Immature natural killer cell (primary cell): ENCODE measurements around the gene EME1. TPM values are rescaled to one million over a fixed set of nuclear protein-coding genes. Genes with fewer than 3 reads are reported as not detected.

Experiments used
- DNase-seq, 3 donors: peaks; one replicate each; pipeline ENCODE4 v3.0.0; 2022; ENCODE audit warnings: mixed read lengths in 1 of 3
- H3K27ac Mint-ChIP-seq, 6 donors: one replicate each; pipeline ENCODE4 v1.8.0; 2020; ENCODE audit warnings: mixed read lengths in 6 of 6, mild to moderate bottlenecking in 5 of 6, inconsistent platforms in 4 of 6, moderate library complexity in 3 of 6
- H3K27me3 Mint-ChIP-seq, 3 donors: one replicate each; pipeline ENCODE4 v1.8.0; 2020 to 2021; ENCODE audit warnings: low read depth in 3 of 3, mild to moderate bottlenecking in 3 of 3, mixed read lengths in 3 of 3, moderate library complexity in 3 of 3, inconsistent platforms in 1 of 3
- H3K36me3 Mint-ChIP-seq, 3 donors: one replicate each; pipeline ENCODE4 v1.8.0; 2020; ENCODE audit warnings: mixed read lengths in 3 of 3, inconsistent platforms in 2 of 3, mild to moderate bottlenecking in 2 of 3
- H3K4me1 Mint-ChIP-seq, 2 donors: one replicate each; pipeline ENCODE4 v1.8.0; 2020; ENCODE audit warnings: inconsistent platforms in 2 of 2, mild to moderate bottlenecking in 2 of 2, mixed read lengths in 2 of 2, moderate library complexity in 1 of 2
- H3K4me3 Mint-ChIP-seq, 5 donors: one replicate each; pipeline ENCODE4 v1.8.0; 2020; ENCODE audit warnings: mild to moderate bottlenecking in 5 of 5, mixed read lengths in 5 of 5, inconsistent platforms in 3 of 5, moderate library complexity in 3 of 5
- H3K9me3 Mint-ChIP-seq, 6 donors: one replicate each; pipeline ENCODE4 v1.8.0; 2020; ENCODE audit warnings: mild to moderate bottlenecking in 6 of 6, mixed read lengths in 6 of 6, inconsistent platforms in 4 of 6, moderate library complexity in 3 of 6
- polyA plus RNA-seq, 3 donors: library from polyadenylated mRNA; unstranded; fragments of 300-500 nt; fragmentation: Illumina TruSeq; gene quantifications; one replicate each; pipeline ENCODE4 v1.2.3, GENCODE V29; 2021

Gene EME1
- polyA plus RNA-seq, 3 donors from 2014 or later = 0.47 to 0.85 TPM; not detected in 1

GRCh38 chr17:50379351-50380132 is 6.5 kb downstream of the EME1 start:
- H3K4me1 Mint-ChIP-seq = no peaks in the 10 kb centered on the region
- H3K27ac Mint-ChIP-seq = peak overlapping the region in 1 of 6 donors; percentile 48
- no peaks in the 10 kb centered on the region for H3K9me3 Mint-ChIP-seq
- H3K27me3 Mint-ChIP-seq = peaks cover 0 to 8% (median 3%) of the 10 kb centered on the region in 3 donors
- H3K4me3 Mint-ChIP-seq = no peak overlapping the region
- DNase-seq = no peak
- H3K36me3 Mint-ChIP-seq = peaks cover 3 to 14% (median 8%) of the 10 kb centered on the region in 3 donors

GRCh38 chr17:50380369-50381259 is 7.6 kb downstream of the EME1 start:
- no peak for DNase-seq
- H3K36me3 Mint-ChIP-seq = peaks cover 10 to 24% (median 13%) of the 10 kb centered on the region in 3 donors
- H3K4me3 Mint-ChIP-seq = no peak overlapping the region
- no peaks in the 10 kb centered on the region for H3K4me1 Mint-ChIP-seq
- peaks cover 0 to 11% (median 3%) of the 10 kb centered on the region in 3 donors for H3K27me3 Mint-ChIP-seq
- H3K27ac Mint-ChIP-seq = no peak overlapping the region
- H3K9me3 Mint-ChIP-seq = no peaks in the 10 kb centered on the region

GRCh38 chr17:50381260-50381815 is 8.3 kb downstream of the EME1 start:
- peaks cover 0 to 11% (median 3%) of the 10 kb centered on the region in 3 donors for H3K27me3 Mint-ChIP-seq
- no peak for DNase-seq
- H3K27ac Mint-ChIP-seq = no peak overlapping the region
- H3K36me3 Mint-ChIP-seq = peaks cover 12 to 25% (median 13%) of the 10 kb centered on the region in 3 donors
- H3K9me3 Mint-ChIP-seq = no peaks in the 10 kb centered on the region
- no peak overlapping the region for H3K4me3 Mint-ChIP-seq
- peaks cover 0 to under 1% of the 10 kb centered on the region in 2 donors for H3K4me1 Mint-ChIP-seq

- Mint-ChIP-seq H3K27me3 (peaks cover 0 to 11% (median 3%) of the 10 kb centered on the region in 3 donors), H3K27ac (peak overlapping the region in 1 of 6 donors; percentile 25), H3K36me3 (peaks cover 13 to 27% (median 17%) of the 10 kb centered on the region in 3 donors), H3K4me3 (no peak overlapping the region), H3K4me1 (peaks cover 1 to 6% of the 10 kb centered on the region in 2 donors), H3K9me3 (no peaks in the 10 kb centered on the region)
- no peak for DNase-seq
Measured at GRCh38 chr17:50381920-50382319, 8.9 kb downstream of the EME1 start.

- peaks cover 1 to 14% of the 10 kb centered on the region in 2 donors for H3K4me1 Mint-ChIP-seq
- H3K27ac Mint-ChIP-seq = no peak overlapping the region
- no peak for DNase-seq
- H3K9me3 Mint-ChIP-seq = no peaks in the 10 kb centered on the region
- peaks cover 0 to 11% (median 3%) of the 10 kb centered on the region in 3 donors for H3K27me3 Mint-ChIP-seq
- H3K4me3 Mint-ChIP-seq = no peak overlapping the region
- peaks cover 19 to 37% (median 27%) of the 10 kb centered on the region in 3 donors for H3K36me3 Mint-ChIP-seq
Measured at GRCh38 chr17:50382931-50383330, 9.9 kb downstream of the EME1 start.

- H3K27me3 Mint-ChIP-seq = peaks cover 0 to 4% (median 3%) of the 10 kb centered on the region in 3 donors
- no peak for DNase-seq
- peaks cover 1 to 14% of the 10 kb centered on the region in 2 donors for H3K4me1 Mint-ChIP-seq
- peaks cover 19 to 58% (median 50%) of the 10 kb centered on the region in 3 donors for H3K36me3 Mint-ChIP-seq
- H3K4me3 Mint-ChIP-seq = no peak overlapping the region
- H3K9me3 Mint-ChIP-seq = no peaks in the 10 kb centered on the region
- H3K27ac Mint-ChIP-seq = peak overlapping the region in 1 of 6 donors; percentile 30
Measured at GRCh38 chr17:50386510-50386909, 13.5 kb downstream of the EME1 start.

- H3K9me3 Mint-ChIP-seq = no peaks in the 10 kb centered on the region
- H3K4me3 Mint-ChIP-seq = no peak overlapping the region
- DNase-seq = no peak
- H3K36me3 Mint-ChIP-seq = peaks cover 22 to 61% (median 60%) of the 10 kb centered on the region in 3 donors
- H3K27me3 Mint-ChIP-seq = peaks cover 0 to 4% (median 3%) of the 10 kb centered on the region in 3 donors
- H3K27ac Mint-ChIP-seq = no peak overlapping the region
- peaks cover 1 to 22% of the 10 kb centered on the region in 2 donors for H3K4me1 Mint-ChIP-seq
Measured at GRCh38 chr17:50388728-50389127, 15.7 kb downstream of the EME1 start.

- peaks cover 6 to 30% of the 10 kb centered on the region in 2 donors for H3K4me1 Mint-ChIP-seq
- no peaks in the 10 kb centered on the region for H3K9me3 Mint-ChIP-seq
- H3K4me3 Mint-ChIP-seq = no peak overlapping the region
- H3K27me3 Mint-ChIP-seq = peaks cover 0 to 4% (median 0%) of the 10 kb centered on the region in 3 donors
- DNase-seq = no peak
- H3K27ac Mint-ChIP-seq = no peak overlapping the region
- H3K36me3 Mint-ChIP-seq = peaks cover 18 to 64% (median 63%) of the 10 kb centered on the region in 3 donors
Measured at GRCh38 chr17:50389534-50389933, 16.5 kb downstream of the EME1 start.

GRCh38 chr17:50392621-50393020 is 19.6 kb downstream of the EME1 start:
- Mint-ChIP-seq H3K27me3 (peaks cover 0 to 7% (median 6%) of the 10 kb centered on the region in 3 donors), H3K27ac (no peak overlapping the region), H3K9me3 (no peaks in the 10 kb centered on the region), H3K4me1 (peaks cover 31 to 41% of the 10 kb centered on the region in 2 donors), H3K36me3 (peaks cover 7 to 44% (median 42%) of the 10 kb centered on the region in 3 donors), H3K4me3 (no peak overlapping the region)
- no peak for DNase-seq

- H3K36me3 Mint-ChIP-seq = peaks cover 7 to 36% (median 36%) of the 10 kb centered on the region in 3 donors
- DNase-seq = no peak
- H3K4me3 Mint-ChIP-seq = no peak overlapping the region
- H3K4me1 Mint-ChIP-seq = peaks cover 33 to 45% of the 10 kb centered on the region in 2 donors
- no peaks in the 10 kb centered on the region for H3K9me3 Mint-ChIP-seq
- peaks cover 0 to 8% (median 8%) of the 10 kb centered on the region in 3 donors for H3K27me3 Mint-ChIP-seq
- peak overlapping the region in 1 of 6 donors; percentile 58 for H3K27ac Mint-ChIP-seq
Measured at GRCh38 chr17:50393700-50394099, 20.7 kb downstream of the EME1 start.

GRCh38 chr17:50394711-50395110 is 21.7 kb downstream of the EME1 start:
- H3K27me3 Mint-ChIP-seq = peaks cover 0 to 8% (median 8%) of the 10 kb centered on the region in 3 donors
- H3K27ac Mint-ChIP-seq = peak overlapping the region in 2 of 6 donors; percentile 58 to 74
- H3K36me3 Mint-ChIP-seq = peaks cover 7 to 29% (median 29%) of the 10 kb centered on the region in 3 donors
- peaks cover 0 to 3% (median 0%) of the 10 kb centered on the region in 6 donors for H3K9me3 Mint-ChIP-seq
- peak overlapping the region; percentile 33 to 85 (median 57) for H3K4me3 Mint-ChIP-seq
- no peak for DNase-seq
- H3K4me1 Mint-ChIP-seq = peaks cover 33 to 45% of the 10 kb centered on the region in 2 donors

- peak overlapping the region; percentile 82 to 94 (median 84) for H3K27ac Mint-ChIP-seq
- peaks cover 0 to 8% (median 8%) of the 10 kb centered on the region in 3 donors for H3K27me3 Mint-ChIP-seq
- H3K9me3 Mint-ChIP-seq = peaks cover 0 to 3% (median 0%) of the 10 kb centered on the region in 6 donors
- H3K36me3 Mint-ChIP-seq = peaks cover 7 to 20% (median 16%) of the 10 kb centered on the region in 3 donors
- H3K4me3 Mint-ChIP-seq = peak overlapping the region; percentile 85 to 93 (median 89)
- peaks cover 33 to 45% of the 10 kb centered on the region in 2 donors for H3K4me1 Mint-ChIP-seq
- DNase-seq = peak in 2 of 3 donors; percentile 18 to 26
Measured at GRCh38 chr17:50396261-50397110, 23.5 kb downstream of the EME1 start.
